HG02870 (cell line): ENCODE results near the gene EFCAB7.
"Not testable (repeated sequence)": the region's sequence is repeated elsewhere in the genome, so short reads cannot be mapped to it uniquely, and the experiment has no call there.

Source experiments
- ATAC-seq: cut with Tn5 transposase; IDR thresholded peaks from one replicate; pipeline ENCODE4 v1.9.1; 2021; ENCODE audit warnings: mild to moderate bottlenecking, moderate library complexity; ENCODE audit not compliant: unreplicated experiment

EFCAB7 gene

DNA sequence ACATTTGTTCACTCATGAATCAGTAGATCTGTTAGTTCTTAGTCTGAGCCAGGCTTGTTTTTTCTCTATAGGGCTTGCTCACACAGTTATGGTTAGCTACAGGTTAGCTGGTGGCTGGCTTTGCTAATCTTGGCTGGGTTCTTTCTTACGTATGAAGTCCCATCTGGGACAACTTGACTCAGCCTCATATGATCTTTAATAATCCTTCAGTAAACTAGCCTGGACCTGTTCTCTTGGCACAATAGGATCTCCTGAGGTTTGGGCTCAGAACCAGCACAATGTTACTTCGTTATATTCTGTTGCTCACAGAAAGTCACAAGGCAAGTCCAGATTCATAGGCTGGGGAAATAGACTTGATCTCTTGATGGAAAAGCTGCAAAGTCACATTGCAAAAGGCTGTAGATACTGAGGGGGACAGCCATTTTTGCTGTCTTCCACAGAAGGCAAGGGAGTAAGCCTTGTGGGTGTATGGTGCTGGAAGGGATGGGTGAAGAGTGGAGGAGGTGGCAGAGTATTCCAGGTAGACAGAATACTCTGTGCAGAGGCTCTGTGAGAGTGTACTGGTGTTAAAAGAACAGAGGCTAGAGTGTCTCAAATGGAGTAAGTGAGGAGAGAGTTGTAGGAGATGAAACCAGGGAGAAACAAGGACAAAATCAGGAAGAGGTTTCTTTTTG is 24.4 kb downstream of the EFCAB7 start:
- no peak for ATAC-seq

DNA sequence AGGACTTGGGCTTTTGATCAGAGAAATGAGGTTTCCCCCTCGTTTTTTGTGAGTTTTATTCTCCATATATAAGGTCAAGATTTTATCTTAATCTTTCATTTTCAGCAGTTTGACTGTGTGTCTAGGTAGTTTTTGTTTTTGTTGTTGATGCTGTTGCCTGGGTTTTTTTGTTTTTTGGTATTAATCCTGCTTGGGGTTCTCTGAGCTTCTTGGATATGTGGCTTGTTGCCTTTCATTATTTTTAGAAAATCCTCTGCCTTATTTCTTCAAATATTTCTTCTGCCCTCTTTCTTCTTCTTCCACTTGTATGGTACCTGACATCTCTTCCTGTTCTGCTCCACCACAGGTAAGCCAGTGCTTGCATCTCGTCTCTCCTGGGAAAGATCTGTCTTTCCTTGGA is 25.0 kb downstream of the EFCAB7 start:
- ATAC-seq: no peak

DNA sequence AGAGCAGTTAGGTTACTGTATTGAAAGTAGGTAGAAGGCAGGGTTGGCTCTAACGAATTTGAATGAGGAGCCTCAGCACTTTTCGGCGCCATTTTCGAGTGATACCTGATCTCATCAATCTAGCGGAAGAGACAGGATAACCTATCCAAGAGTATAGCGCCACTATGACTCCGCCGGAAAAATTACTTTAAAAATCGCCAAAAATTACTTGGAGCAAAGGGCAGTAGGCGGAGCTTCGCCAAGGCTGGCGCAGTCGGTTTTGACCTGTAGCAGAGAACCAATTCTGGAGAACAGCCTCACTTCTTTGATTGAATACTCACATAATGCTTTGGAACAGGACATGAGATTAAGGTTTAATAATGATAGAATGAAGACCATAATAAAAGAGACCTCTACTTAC is 25.6 kb downstream of the EFCAB7 start:
- ATAC-seq: no peak

DNA sequence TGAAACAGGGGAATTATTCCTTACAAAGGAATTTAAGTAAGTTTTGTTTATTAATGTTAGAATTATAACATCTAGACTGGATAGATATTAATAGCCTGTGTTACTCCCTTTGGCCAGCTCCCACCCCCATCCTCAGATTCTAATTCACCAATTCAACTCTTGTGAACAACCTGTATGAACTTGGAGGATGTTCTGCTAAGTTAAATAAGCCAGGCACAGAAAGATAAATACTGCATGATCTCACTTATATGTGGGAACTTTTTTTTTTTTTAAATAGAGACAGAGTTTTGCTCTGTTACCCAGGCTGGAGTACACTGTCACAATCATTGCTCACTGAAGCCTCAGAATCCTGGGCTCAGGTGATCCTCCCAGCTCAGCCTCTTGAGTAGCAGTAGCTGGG is 32.2 kb downstream of the EFCAB7 start:
- ATAC-seq: no peak

DNA sequence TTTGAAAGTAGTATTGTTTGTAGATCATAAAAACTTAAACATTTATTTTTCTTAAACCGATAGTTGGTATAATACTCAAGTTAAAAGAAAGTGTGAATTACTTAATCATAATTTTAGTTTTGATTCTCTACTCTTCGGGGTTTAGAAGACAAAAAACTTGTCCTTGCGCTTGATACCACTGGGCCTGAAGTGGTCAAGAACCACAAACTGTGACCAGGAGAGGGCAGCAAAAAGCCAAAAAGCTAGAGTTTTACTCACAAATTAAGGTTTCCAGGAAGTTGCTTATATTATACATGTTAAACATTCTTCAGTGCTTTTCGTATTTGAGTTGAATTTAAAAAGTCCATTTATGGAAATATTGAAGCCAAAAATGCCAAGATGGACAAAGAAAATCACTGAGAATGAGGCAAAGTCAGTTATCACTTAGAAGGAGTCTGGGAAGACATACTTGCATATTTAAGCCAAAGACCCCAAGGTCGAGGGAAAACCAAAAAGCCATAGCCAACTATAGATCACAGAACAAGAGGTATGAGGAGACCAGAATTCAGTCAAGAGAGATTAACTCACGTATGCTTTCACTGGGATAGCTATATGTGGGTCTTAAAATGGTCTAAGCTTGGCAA is 34.2 kb downstream of the EFCAB7 start:
- no peak for ATAC-seq

DNA sequence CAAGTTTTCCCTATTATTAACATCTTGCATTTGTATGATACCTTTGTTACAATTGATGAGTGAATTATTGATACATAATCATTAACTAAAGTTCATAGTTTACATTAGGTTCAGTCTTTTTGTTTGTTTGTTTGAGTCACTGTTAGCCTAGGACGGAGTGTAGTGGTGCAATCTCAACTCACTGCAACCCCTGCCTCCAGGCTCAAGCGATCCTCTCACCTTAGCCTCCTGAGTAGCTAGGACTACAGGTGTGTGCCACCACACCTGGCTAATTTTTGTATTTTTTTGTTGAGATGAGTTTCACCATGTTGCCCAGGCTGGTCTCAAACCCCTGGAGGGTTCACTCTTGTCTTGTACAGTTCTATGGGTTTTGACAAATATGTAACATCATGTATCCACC is 36.0 kb downstream of the EFCAB7 start:
- ATAC-seq: no peak

DNA sequence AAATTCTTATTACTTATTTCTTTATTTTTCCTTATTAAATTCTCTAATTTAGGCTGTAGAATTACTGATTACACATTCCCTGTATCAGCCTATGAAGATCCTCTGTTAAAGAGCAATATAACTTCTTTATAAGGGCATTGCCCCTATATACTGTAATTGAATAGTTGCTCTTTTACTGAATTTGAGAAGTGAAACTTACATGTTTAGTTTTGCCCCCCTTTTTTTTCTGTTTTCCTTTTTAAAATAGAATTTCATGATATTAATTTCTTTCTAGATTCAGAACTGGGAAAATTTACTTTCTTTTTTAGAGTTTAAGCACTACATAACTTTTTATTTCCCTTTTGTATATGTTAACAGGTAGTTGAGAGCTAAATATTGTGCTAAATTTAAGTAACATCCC is 40.4 kb downstream of the EFCAB7 start:
- no peak for ATAC-seq

DNA sequence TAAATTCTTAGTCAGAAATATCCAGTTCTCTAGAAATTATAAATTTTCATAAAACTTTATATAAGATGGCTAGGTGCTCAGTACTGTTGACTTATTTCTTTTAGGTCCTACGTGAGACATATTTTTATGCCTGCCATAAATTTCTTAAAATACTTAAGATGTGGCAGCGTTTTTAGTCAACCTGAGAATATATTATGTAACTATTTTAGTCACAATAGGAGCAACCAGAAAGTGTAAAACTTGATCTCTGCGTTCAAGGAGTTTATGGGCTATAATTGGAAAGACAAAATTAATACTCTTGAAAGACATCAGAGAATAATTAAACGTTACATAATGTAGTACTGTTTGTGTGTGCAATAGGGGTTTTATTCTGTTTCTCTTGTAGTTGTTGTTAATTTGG is 45.7 kb downstream of the EFCAB7 start:
- no peak for ATAC-seq

DNA sequence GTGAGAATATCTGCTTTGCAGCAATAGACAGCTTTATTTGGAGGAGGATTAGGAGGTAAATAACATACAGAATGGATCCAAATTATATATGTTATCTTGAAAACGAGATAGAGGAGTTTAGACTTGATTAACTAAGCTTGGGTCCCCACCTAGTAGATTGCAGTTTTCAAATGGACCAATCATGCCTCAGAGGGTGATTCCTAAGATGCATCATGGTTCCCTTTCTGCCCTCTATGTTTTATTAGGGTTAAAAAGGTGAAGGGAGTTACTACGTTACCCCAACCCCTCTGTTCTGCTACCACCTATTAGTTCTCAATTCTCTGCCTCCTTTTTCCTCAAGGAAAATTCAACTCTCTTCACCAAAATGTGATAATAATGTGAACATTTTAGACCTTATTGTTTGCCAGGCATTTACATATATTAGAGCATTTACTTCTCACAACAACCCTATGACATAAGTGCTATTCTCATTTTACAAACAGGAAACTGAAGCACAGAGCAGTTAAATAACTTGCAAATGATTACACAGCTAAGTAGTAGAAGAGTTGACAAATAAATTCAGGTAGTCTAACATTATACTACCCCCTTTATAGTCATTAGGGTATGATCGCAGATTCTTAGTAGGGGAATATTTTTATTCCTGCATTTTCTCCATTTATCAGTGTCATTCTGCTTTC is 46.5 kb downstream of the EFCAB7 start:
- ATAC-seq: no peak

DNA sequence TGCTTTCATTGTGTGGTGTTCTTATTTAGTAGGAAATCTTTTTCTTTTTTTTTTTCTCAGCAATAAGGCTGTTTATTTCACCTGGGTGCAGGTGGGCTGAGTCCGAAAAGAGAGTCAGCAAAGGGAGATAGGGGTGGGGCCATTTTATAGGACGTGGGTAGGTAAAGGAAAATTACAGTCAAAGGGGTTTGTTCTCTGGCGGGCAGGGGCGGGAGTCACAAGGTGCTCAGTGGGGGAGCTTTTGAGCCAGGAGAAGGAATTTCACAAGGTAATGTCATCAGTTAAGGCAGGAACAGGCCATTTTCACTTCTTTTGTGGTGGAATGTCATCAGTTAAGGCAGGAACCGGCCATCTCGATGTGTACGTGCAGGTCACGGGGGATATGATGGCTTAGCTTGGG is 49.4 kb downstream of the EFCAB7 start:
- not testable (repeated sequence) for ATAC-seq

DNA sequence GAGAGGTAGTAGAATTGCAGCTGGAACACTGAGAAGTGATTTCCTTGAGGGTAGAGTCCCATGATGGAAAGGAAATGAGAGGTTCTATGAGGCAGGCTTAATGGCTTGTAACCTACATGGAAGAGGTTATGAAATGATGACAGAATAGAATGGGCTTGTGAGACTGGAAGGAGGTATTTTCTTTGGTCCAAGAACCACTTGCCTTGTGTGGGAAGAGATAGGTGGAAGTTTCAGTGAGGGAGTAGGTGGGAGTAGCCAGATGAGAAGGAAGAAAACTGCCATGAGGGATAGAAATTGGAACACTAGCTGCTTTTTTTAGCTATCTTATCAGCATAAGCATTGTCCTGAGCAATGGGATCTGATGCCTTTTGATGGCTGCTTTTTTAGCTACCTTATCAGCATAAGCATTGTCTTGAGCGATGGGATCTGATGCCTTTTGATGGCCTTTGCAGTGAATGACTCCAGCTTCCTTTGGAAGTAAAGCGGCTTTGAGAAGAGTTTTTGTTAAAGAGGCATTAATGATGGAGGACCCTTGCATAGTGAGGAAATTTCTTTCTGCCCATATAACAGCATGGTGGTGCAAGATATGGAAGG is 51.0 kb downstream of the EFCAB7 start:
- ATAC-seq: not testable (repeated sequence)

DNA sequence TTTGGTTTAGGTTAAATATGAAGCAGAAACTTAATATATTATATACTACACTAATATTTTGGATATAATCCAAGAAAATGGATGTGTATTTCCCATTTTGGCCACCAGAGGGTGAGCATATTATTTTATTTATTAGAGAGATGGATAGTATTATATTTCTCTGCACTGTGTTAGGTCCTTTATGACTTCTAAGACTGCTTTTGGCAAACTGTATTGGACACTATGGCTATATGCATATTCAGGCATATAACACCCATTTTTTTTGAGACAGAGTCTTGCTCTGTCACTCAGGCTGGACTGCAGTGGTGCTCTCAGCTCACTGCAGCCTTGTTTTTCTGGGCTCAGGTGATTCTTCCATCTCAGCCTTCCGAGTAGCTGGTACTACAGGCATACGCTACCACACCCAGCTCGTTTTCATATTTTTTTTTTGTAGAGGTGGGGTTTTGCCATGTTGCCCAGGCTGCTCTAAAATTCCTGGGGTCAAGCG is 52.1 kb downstream of the EFCAB7 start:
- no peak for ATAC-seq

DNA sequence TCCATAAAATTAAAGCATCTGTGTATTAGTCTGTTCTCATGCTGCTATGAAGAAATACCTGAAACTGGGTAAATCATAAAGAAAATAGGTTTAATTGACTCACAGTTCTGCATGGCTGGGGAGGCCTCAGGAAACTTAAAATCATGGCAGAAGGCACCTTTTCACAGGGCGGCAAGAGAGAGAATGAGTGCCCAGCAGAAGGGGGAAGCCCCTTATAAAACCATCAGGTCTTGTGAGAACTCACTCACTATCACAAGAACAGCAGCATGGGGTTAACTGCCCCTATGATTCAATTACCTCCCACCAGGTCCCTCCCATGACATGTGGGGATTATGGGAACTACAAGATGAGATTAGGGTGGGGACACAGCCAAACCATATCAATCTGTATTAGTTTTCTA is 63.0 kb downstream of the EFCAB7 start:
- ATAC-seq: not testable (repeated sequence)

DNA sequence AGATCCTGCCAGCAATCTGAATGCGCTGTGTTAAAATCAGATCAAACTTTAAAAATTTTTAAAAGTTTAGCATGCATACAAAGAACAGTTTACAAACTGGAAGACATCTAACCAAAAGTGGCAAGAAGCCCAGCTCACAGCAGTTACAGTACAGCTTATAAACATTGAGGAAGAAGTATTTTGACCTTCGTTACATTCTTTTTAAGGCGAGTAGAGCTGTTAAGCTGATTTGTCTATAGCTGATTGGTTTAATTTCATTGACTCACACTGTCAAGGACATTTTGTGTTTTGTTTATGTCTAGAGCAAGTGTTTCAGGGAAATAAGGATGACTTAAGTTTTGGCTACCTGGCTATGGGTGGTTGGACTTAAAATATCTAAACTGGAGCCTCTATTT is 66.8 kb downstream of the EFCAB7 start:
- ATAC-seq: no peak

DNA sequence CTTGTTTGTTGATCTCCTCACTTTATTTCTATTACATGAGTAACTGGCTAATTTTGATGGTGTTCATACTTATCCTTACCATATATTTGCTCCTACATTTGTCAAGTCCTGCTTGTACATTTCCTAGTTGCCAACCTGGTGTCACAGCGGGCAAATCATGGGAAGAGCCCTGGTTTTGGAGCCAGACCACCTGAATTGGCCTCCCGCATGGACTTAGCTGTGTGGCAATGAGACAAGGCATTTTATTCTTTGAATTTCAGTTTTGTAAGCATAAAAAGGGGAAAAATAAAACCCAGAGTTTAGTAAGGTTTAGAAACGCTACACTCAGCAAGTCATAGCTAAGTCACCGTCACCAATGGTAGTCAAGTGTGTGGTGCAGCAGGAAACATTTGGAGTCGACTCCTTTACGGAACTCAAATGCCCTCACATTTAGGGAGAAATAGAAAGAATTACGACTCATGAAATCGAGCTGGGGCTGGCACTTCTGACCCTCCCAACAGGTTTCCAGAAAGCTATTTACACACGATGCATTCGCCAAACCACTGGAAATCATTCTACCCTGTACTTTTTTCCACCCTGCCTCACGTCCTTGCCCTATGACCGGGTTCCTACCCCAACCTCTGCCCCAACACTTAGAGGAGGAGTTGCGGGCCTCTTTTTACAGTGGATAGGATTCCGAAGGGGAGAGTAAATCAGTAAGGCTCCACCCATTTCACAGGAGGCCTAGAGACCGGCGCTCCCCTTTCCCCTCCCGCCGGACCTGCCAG is 69.4 kb downstream of the EFCAB7 start:
- no peak for ATAC-seq

DNA sequence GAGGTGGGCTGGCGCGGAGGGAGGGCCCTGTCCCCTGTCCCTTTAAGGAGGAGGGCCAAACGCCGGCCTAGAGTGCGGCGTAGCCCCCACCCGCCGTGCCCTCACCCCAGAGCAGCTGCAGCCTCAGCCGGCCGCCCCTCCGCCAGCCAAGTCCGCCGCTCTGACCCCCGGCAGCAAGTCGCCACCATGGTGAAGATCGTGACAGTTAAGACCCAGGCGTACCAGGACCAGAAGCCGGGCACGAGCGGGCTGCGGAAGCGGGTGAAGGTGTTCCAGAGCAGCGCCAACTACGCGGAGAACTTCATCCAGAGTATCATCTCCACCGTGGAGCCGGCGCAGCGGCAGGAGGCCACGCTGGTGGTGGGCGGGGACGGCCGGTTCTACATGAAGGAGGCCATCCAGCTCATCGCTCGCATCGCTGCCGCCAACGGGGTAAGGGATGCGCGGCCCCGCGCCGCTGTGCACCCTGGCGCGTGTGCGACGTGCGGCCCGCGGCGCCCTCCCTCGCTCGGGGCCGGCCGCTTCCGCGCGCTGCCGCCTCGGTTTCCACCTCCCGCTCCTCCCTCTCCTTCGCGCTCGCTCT is 70.1 kb downstream of the EFCAB7 start, which contains the start of gene PGM1:
TSS of gene PGM1 (plus strand) at position 109 of the 583 bp plus-strand sequence. CDS start at position 187, 78 bp downstream.
- ATAC-seq: peak; percentile 72

DNA sequence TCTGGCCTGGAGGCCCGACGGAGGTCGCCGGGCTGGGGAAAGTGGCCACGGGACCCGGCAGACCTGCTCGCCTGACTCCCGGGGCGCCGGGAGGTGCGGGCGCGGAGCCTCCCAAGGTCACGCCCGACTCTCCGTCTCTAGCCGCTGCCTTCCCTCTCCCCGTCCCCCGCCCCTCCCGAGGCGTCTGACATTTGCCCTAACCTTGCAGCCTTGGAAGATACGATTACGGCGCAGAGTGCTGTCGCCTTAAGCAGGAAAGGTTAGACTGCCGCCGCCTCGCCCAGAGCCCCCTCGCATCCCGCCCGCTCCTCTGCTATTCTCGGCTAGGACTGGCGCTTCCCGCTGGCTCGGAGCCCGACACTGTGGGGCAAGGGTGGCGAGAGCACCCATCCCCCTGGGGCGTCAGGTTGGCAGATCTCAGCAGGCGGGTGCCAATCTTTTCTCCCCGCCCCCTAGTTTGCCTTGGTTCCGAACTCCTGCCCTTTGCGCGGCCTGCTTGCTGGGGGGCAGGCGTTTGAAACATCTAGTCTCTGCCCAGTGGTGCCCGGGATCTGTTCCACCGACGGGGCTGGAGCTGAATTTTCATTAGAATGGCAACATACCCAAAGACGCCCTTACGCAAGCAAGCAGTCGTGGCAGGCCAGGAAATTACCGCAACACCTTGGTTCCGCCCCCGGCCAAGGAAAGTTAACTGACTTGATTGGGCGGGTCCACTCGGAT is 70.7 kb downstream of the EFCAB7 start:
- ATAC-seq: peak; percentile 39

DNA sequence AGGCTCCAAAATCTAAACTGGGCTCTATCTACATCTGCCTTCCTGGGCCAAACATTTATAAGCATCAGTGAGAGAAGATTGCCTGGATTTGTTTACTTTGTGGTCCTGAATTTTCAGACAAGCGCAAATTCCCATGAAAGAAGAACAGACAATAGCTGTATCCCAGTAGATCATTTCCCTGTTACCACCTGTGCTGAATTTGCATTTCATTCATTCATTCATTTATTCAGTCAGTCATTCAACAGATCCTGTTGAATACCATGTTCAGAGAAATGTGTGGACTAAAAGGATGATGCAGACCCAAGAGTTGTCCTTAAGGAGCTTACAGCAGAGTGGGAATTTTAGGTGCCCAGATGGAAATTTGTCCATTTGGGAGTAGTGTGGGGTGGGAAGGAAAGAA is 72.1 kb downstream of the EFCAB7 start:
- ATAC-seq: no peak

DNA sequence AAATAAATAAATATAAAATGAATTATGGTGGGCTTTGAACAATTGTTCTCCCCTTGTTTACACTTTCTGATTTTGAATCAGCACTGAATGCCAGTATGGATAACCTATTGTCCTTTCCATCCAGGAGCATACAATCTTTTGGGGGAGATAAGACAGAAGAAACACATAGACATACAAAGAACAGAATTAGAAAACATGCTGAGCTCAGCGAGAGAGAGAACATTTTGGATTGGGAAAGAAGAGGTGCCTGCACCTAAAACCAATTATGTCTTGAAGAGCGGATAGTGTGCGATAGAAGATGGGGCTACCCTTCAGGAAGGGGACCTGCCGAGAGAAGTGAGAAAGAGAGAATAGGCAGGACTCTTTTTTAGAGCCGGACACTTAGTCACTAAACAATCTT is 76.5 kb downstream of the EFCAB7 start:
- ATAC-seq: no peak

DNA sequence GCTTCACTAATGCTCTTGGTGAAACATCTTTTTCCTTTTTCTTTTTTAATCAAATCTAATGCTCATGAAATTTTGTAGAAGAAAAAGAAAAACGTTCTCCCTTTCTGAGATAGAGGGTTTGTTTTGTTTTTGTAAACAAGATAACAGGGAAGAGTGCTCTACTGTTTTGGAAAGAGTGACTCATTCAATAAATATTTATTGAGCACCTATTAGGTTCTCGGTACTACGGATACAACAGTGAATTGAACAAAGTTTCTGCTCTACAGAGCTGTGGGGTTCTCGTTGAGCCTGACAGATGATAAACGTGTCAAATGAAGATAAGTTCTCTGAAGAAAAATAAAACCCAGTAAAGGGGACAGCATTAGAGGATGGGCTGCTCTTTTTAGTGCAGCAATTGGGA is 76.9 kb downstream of the EFCAB7 start:
- ATAC-seq: no peak
